Vagina (tissue), 2 donors: Measurements from ENCODE around the gene CFI. TPM values are rescaled to one million over a fixed set of nuclear protein-coding genes. Genes with fewer than 3 reads are reported as not detected.

ENCODE experiments used
- DNase-seq, 2 donors: peaks; one replicate each; pipeline ENCODE4 v3.0.0-alpha.2; 2017; ENCODE audit errors: extremely low spot score in 2 of 2
- H3K27ac ChIP-seq: fragments of 200-600 bp; sonication (generic); one replicate; pipeline ENCODE4 v1.5.1; 2019
- H3K27me3 ChIP-seq: fragments of 200-600 bp; sonication (generic); one replicate; pipeline ENCODE4 v1.5.1; 2019
- H3K36me3 ChIP-seq, 2 donors: fragments of 200-600 bp; sonication (generic); one replicate each; pipeline ENCODE4 v1.5.1; 2017 to 2019
- H3K4me1 ChIP-seq: fragments of 200-600 bp; sonication (generic); one replicate; pipeline ENCODE4 v1.5.1; 2019
- H3K4me3 ChIP-seq, 2 donors: fragments of 200-600 bp; sonication (generic); 1 replicate in 1 of 2; 2 replicates in 1 of 2; pipeline ENCODE4 v1.5.1; 2016 to 2019
- H3K9me3 ChIP-seq: fragments of 200-600 bp; sonication (generic); one replicate; pipeline ENCODE4 v1.5.1; 2019
- POLR2A ChIP-seq, 2 donors: fragments of 450-650 bp; IDR thresholded peaks; one replicate each; pipeline ENCODE4 v1.6.1; 2017; ENCODE audit warnings: antibody characterized with exemption in 2 of 2, mild to moderate bottlenecking in 2 of 2, moderate library complexity in 2 of 2
- POLR2AphosphoS5 ChIP-seq, 2 donors: sonication (generic); formaldehyde crosslinking; IDR thresholded peaks; one replicate each; pipeline ENCODE4 v1.9.0; 2017; ENCODE audit warnings: antibody characterized with exemption in 2 of 2, mild to moderate bottlenecking in 2 of 2, low read depth in 1 of 2; ENCODE audit not compliant: insufficient read depth in 1 of 2
- intact Hi-C: fragments of 100-400 bp; cut with DNase I; formaldehyde crosslinking; loops from one replicate; pipeline ENCODE4 v1.15.1; 2023
- total RNA-seq: library from RNA; depleted of rRNA; stranded (reverse); fragments of >200 nt; gene quantifications from one replicate; pipeline ENCODE4 v1.2.3, GENCODE V29; 2016
- TF ChIP-seq, protein P1 (sequence below), 3 experiments: fragments of 450-650 bp in 2 of 3; fragments of 200-600 bp in 1 of 3; sonication (generic) in 1 of 3; IDR thresholded peaks; one replicate each; pipeline ENCODE4 v1.5.1; 2017 to 2019; ENCODE audit warnings: antibody characterized with exemption in 3 of 3, mild to moderate bottlenecking in 2 of 3, moderate library complexity in 2 of 3

The CFI gene
- total RNA-seq, 1 donor from 2014 or later: 15.0 TPM

DNA sequence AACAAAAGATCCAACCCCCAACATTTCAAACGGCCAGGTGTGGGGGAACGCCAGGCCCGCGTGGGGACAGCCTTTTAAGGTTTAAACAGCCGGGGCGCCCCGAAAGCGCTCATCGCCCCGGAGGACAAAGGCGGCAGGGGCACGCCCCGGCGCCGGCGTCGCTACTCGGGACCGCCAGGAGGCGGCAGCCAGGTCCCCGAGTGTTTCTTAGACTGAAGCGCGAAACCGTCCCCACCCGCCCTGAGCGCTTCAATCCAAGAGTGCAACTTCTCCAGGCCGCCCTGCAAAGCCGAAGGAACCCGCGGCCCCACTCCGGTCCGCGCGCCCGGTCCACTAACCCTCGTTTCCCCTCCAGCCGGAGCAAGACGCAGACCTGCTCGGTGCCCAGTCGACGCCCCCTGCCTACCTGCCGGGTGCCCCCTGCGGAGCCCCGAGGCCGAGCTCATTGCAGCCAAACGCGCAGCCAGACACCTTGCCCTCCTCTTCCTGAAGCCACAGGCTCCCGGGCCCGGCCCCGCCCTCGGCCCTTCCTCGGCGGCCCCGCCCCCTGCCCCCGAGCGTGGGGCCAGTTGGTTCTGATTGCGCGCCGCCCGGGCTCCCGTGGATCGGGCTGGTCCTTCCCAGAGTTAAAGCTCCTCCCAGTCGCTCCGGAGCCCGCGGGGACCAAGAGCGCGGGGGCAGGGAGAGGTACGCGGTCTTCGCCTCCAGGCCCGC is 98.7 kb downstream of the CFI start, which contains the start of gene CASP6:
CASP6 (minus strand) TSS at position 496 of the 714 bp plus-strand sequence; CDS start at position 446, 50 bp downstream.
- Histone ChIP-seq H3K27ac (peak within 1 kb of the TSS; percentile 77), H3K27me3 (no peaks in the 10 kb centered on the region), H3K9me3 (no peaks in the 10 kb centered on the region), H3K4me3 (peak within 1 kb of the TSS; percentile 62 to 67), H3K4me1 (peaks cover 23% of the 10 kb centered on the region), H3K36me3 (no peaks in the 10 kb centered on the region)
- DNase-seq: peak in 1 of 2 donors; percentile 90
- TF ChIP-seq POLR2AphosphoS5 (IDR thresholded peaks at IDR 0.05; ENCODE audit: insufficient read depth in 1 of 2, low read depth in 1 of 2) (peak in 1 of 2 donors; percentile 85), POLR2A (IDR thresholded peaks at IDR 0.05) (no peak)
- TF ChIP-seq, protein P1, sequence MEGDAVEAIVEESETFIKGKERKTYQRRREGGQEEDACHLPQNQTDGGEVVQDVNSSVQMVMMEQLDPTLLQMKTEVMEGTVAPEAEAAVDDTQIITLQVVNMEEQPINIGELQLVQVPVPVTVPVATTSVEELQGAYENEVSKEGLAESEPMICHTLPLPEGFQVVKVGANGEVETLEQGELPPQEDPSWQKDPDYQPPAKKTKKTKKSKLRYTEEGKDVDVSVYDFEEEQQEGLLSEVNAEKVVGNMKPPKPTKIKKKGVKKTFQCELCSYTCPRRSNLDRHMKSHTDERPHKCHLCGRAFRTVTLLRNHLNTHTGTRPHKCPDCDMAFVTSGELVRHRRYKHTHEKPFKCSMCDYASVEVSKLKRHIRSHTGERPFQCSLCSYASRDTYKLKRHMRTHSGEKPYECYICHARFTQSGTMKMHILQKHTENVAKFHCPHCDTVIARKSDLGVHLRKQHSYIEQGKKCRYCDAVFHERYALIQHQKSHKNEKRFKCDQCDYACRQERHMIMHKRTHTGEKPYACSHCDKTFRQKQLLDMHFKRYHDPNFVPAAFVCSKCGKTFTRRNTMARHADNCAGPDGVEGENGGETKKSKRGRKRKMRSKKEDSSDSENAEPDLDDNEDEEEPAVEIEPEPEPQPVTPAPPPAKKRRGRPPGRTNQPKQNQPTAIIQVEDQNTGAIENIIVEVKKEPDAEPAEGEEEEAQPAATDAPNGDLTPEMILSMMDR (IDR thresholded peaks at IDR 0.05): peak; percentile 25 to 42 (median 37)
- intact Hi-C loops: no loop called here

DNA sequence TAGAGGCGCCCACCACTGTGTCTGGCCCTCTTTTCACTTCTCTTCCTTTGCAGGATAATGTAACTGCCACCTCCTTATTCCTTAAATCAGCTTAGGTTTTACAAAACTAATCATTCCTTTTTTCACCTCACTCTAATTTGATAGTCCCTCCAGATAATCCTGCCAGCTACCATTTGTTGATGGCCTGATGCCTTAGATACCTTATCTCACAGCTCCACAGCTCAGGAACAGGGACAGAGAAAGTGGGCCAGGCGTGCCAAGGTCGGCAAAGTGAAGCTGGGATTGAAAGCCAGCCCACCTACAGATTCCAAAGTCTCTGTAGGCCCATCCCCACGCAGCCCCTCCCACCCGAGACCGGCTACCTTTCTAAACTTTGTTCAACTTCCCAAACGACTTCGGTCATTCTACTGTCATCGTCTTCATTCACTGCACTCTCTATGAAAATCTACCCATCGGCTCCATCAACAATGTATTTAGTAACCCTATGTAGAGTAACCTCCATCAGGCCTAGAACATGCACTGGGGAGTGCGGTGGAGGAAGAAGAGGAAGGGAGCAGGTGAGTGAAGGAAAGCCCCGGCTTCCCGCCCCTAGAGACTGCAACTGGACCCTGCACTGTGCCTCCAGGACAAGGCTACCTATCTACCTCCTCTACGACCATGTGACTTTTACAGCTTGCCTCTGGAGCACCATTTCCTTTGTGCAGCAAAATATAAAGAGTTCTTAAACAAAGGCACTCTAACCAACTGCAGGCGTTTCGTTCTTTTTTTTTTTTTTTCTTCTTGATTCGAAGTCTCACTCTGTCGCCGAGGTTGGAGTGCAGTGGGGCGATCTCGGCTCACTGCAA is 100.0 kb downstream of the CFI start:
- H3K27me3 ChIP-seq: no peaks in the 10 kb centered on the region
- TF ChIP-seq, protein P1 (IDR thresholded peaks at IDR 0.05): no peak
- TF ChIP-seq POLR2AphosphoS5 (IDR thresholded peaks at IDR 0.05; ENCODE audit: insufficient read depth in 1 of 2, low read depth in 1 of 2): no peak
- no peak for TF ChIP-seq POLR2A (IDR thresholded peaks at IDR 0.05)
- H3K9me3 ChIP-seq: no peaks in the 10 kb centered on the region
- DNase-seq: no peak
- H3K27ac ChIP-seq: peak overlapping the region; percentile 77
- H3K4me1 ChIP-seq: peaks cover 23% of the 10 kb centered on the region
- intact Hi-C loops: no loop called here
- peaks cover 0 to 12% of the 10 kb centered on the region in 2 donors for H3K36me3 ChIP-seq
- H3K4me3 ChIP-seq: peak overlapping the region; percentile 62 to 67

DNA sequence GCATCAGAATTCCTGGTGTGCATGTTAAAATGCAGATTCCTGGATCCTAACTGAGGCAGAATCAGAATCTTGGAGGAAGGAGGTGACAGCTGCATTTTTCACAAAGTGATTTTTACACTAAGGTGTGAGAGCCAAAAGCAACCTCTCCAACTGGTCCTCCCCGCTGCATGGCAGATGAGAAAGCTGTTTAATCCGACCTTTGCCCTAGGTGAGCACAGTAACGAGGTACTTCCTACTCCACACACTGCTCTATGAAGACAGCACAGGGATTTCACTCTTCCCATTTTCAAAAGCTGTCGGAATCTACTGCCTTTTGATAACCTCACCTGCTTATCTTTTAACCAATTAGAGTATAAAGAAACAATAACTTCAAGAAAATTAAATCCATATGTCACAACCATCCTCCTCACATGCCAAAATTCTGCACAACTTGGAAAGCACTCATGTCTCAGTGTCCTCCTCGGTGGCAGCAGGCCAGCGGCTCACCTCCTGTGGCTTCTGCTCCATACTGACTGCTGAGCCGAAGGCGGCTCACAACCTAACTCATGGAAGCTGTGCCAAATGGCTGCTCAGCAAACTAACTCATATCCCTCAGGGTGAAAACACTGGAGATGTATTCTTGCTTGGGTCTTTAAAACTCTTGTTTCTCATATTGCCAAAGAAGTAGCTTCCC is 102.1 kb downstream of the CFI start:
- Histone ChIP-seq H3K27ac (no peak overlapping the region), H3K4me3 (no peak overlapping the region), H3K4me1 (peaks cover 23% of the 10 kb centered on the region), H3K27me3 (no peaks in the 10 kb centered on the region), H3K36me3 (peaks cover 0 to 13% of the 10 kb centered on the region in 2 donors), H3K9me3 (no peaks in the 10 kb centered on the region)
- no peak for DNase-seq
- TF ChIP-seq POLR2AphosphoS5 (IDR thresholded peaks at IDR 0.05; ENCODE audit: insufficient read depth in 1 of 2, low read depth in 1 of 2) (no peak), POLR2A (IDR thresholded peaks at IDR 0.05) (no peak)
- TF ChIP-seq, protein P1 (IDR thresholded peaks at IDR 0.05): no peak
- intact Hi-C loops: no loop called here

DNA sequence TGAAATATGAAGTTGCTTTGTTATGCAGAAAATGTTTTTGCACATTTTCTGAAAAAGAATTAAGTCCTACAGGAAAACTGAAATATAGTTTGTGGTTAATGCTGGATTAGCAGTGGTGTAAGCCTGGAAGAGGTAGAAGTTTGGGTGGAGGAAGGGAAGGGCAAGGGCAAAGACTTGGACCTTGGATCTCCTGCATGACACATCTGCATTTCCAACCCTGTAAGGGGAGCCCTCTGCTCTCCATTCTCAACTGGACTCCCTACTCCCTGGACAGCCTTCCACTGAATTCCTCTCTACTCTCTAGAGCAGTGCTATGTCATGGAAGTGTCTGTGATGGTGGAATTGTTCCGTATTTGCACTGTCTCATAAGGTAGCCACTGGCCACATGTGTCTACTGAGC is 103.1 kb downstream of the CFI start:
- DNase-seq: no peak
- peaks cover 16% of the 10 kb centered on the region for H3K4me1 ChIP-seq
- H3K9me3 ChIP-seq: no peaks in the 10 kb centered on the region
- H3K27ac ChIP-seq: no peak overlapping the region
- TF ChIP-seq POLR2A (IDR thresholded peaks at IDR 0.05) (no peak), POLR2AphosphoS5 (IDR thresholded peaks at IDR 0.05; ENCODE audit: insufficient read depth in 1 of 2, low read depth in 1 of 2) (no peak)
- TF ChIP-seq, protein P1 (IDR thresholded peaks at IDR 0.05): no peak
- no peak overlapping the region for H3K4me3 ChIP-seq
- intact Hi-C loops: no loop called here
- peaks cover 0 to 20% of the 10 kb centered on the region in 2 donors for H3K36me3 ChIP-seq
- H3K27me3 ChIP-seq: no peaks in the 10 kb centered on the region
